Upper lobe of left lung (tissue), 6 donors: ENCODE results near the gene SFSWAP. TPM values are rescaled to one million over a fixed set of nuclear protein-coding genes. Genes with fewer than 3 reads are reported as not detected.
A peak's percentile ranks its signal among the peaks of the same experiment; 100 is the strongest.

ENCODE experiments used
- ATAC-seq, 2 donors: fragments of 200-7000 bp; cut with Tn5 transposase; one replicate each; pipeline ENCODE4 v1.9.1; 2022; ENCODE audit warnings: mild to moderate bottlenecking in 2 of 2, moderate library complexity in 2 of 2; ENCODE audit not compliant: low FRiP score in 2 of 2
- DNase-seq, 2 donors: peaks; one replicate each; pipeline ENCODE4 v3.0.0-alpha.2; 2019 to 2020
- H3K27ac ChIP-seq, 4 donors: fragments of 200-600 bp; sonication (generic); one replicate each; pipeline ENCODE4 v1.5.1; 2016 to 2019
- H3K27me3 ChIP-seq, 4 donors: fragments of 200-600 bp; sonication (generic); one replicate each; pipeline ENCODE4 v1.5.1; 2017 to 2019
- H3K36me3 ChIP-seq, 4 donors: fragments of 200-600 bp; sonication (generic); one replicate each; pipeline ENCODE4 v1.5.1; 2016 to 2019
- H3K4me1 ChIP-seq, 4 donors: fragments of 200-600 bp; sonication (generic); one replicate each; pipeline ENCODE4 v1.5.1; 2018 to 2019
- H3K4me3 ChIP-seq, 4 donors: fragments of 200-600 bp; sonication (generic); one replicate each; pipeline ENCODE4 v1.5.1; 2017 to 2019; ENCODE audit warnings: mild to moderate bottlenecking in 2 of 4, moderate library complexity in 1 of 4
- H3K9me3 ChIP-seq, 4 donors: fragments of 200-600 bp; sonication (generic); one replicate each; pipeline ENCODE4 v1.5.1; 2018 to 2019
- CTCF ChIP-seq, 6 experiments: fragments of 450-650 bp in 4 of 6; fragments of 200-600 bp in 2 of 6; sonication (generic) in 2 of 6; IDR thresholded peaks; one replicate each; pipeline ENCODE4 v1.5.1; 2016 to 2019; ENCODE audit warnings: antibody characterized with exemption in 6 of 6
- EP300 ChIP-seq, 4 donors: sonication (generic); formaldehyde crosslinking; IDR thresholded peaks; one replicate each; pipeline ENCODE4 v1.5.1; 2017; ENCODE audit warnings: antibody characterized with exemption in 4 of 4, control low read depth in 2 of 4
- POLR2A ChIP-seq, 4 donors: fragments of 450-650 bp; IDR thresholded peaks; one replicate each; pipeline ENCODE4 v1.5.1; 2016 to 2017; ENCODE audit warnings: antibody characterized with exemption in 4 of 4, mild to moderate bottlenecking in 2 of 4
- POLR2AphosphoS5 ChIP-seq, 2 donors: sonication (generic); formaldehyde crosslinking; IDR thresholded peaks; one replicate each; pipeline ENCODE4 v1.5.1; 2017; ENCODE audit warnings: antibody characterized with exemption in 2 of 2
- WGBS, 2 donors: methylation state at CpG; one replicate each; pipeline ENCODE4 v1.1.5; 2017 to 2018; 5-methylcytosine and 5-hydroxymethylcytosine counted together
- total RNA-seq, 6 donors: library from RNA; depleted of rRNA in 4 of 6; stranded (reverse); fragments of >200 nt in 4 of 6; gene quantifications; one replicate each; pipeline versions ENCODE4 v1.1.0 to v1.2.1, GENCODE V29; 2016 to 2021
- donor health status: DM: no; HTN: no; CAD: no; lungs with moderate emphysema.
- donor health status: DM: no; HTN: yes; CAD: no; lungs with severe emphysema.

SFSWAP gene
- total RNA-seq, 6 donors from 2014 or later: 33.9 to 136 (median 51.4) TPM

GRCh38 chr12:131671276-131671675, 39.6 kb upstream of the SFSWAP start:
- TF ChIP-seq CTCF (IDR thresholded peaks at IDR 0.05) (no peak), POLR2AphosphoS5 (IDR thresholded peaks at IDR 0.05) (no peak), POLR2A (IDR thresholded peaks at IDR 0.05) (no peak)
- no peak for DNase-seq
- H3K27ac ChIP-seq: no peak overlapping the region
- H3K4me3 ChIP-seq: no peak overlapping the region
- H3K36me3 ChIP-seq: no peaks in the 10 kb centered on the region
- 65 to 78% methylated on average over 8 of the region's 8 CpGs for WGBS, 2 donors
- no peaks in the 10 kb centered on the region for H3K27me3 ChIP-seq
- peaks cover 0 to 4% (median 0%) of the 10 kb centered on the region in 4 donors for H3K9me3 ChIP-seq
- no peak for ATAC-seq
- H3K4me1 ChIP-seq: no peaks in the 10 kb centered on the region

GRCh38 chr12:131671871-131672270, 39.0 kb upstream of the SFSWAP start:
- 33 to 63% methylated on average over 6 to 8 of the region's 8 CpGs for WGBS, 2 donors
- H3K27ac ChIP-seq: no peak overlapping the region
- H3K9me3 ChIP-seq: peaks cover 0 to 4% (median 0%) of the 10 kb centered on the region in 4 donors
- DNase-seq: no peak
- no peak for ATAC-seq
- H3K4me3 ChIP-seq: no peak overlapping the region
- H3K27me3 ChIP-seq: no peaks in the 10 kb centered on the region
- no peaks in the 10 kb centered on the region for H3K4me1 ChIP-seq
- TF ChIP-seq POLR2AphosphoS5 (IDR thresholded peaks at IDR 0.05) (no peak), EP300 (IDR thresholded peaks at IDR 0.05) (no peak), CTCF (IDR thresholded peaks at IDR 0.05) (no peak), POLR2A (IDR thresholded peaks at IDR 0.05) (no peak)
- no peaks in the 10 kb centered on the region for H3K36me3 ChIP-seq

GRCh38 chr12:131672311-131672940, 38.5 kb upstream of the SFSWAP start:
- H3K36me3 ChIP-seq: no peaks in the 10 kb centered on the region
- H3K9me3 ChIP-seq: peaks cover 0 to 4% (median 0%) of the 10 kb centered on the region in 4 donors
- 66% methylated on average over 14 to 17 of the region's 17 CpGs for WGBS, 2 donors
- TF ChIP-seq POLR2AphosphoS5 (IDR thresholded peaks at IDR 0.05) (no peak), POLR2A (IDR thresholded peaks at IDR 0.05) (no peak), CTCF (IDR thresholded peaks at IDR 0.05) (no peak), EP300 (IDR thresholded peaks at IDR 0.05) (no peak)
- ATAC-seq: no peak
- no peak overlapping the region for H3K27ac ChIP-seq
- no peaks in the 10 kb centered on the region for H3K27me3 ChIP-seq
- no peak overlapping the region for H3K4me3 ChIP-seq
- H3K4me1 ChIP-seq: no peaks in the 10 kb centered on the region
- no peak for DNase-seq

GRCh38 chr12:131672941-131673887, 37.7 kb upstream of the SFSWAP start:
- Histone ChIP-seq H3K27ac (peak overlapping the region in 2 of 4 donors; percentile 6 to 34), H3K9me3 (peaks cover 0 to 4% (median 0%) of the 10 kb centered on the region in 4 donors), H3K4me1 (no peaks in the 10 kb centered on the region), H3K4me3 (no peak overlapping the region), H3K36me3 (no peaks in the 10 kb centered on the region), H3K27me3 (no peaks in the 10 kb centered on the region)
- WGBS, 2 donors: 53 to 58% methylated on average over 21 to 24 of the region's 24 CpGs
- DNase-seq: peak in 1 of 2 donors; percentile 57
- TF ChIP-seq EP300 (IDR thresholded peaks at IDR 0.05) (no peak), POLR2AphosphoS5 (IDR thresholded peaks at IDR 0.05) (no peak), CTCF (IDR thresholded peaks at IDR 0.05) (no peak), POLR2A (IDR thresholded peaks at IDR 0.05) (no peak)
- peak in 1 of 2 donors; percentile 46 for ATAC-seq
